Measurements from ENCODE around the gene CEBPZ. TPM values are rescaled to one million over a fixed set of nuclear protein-coding genes. Genes with fewer than 3 reads are reported as not detected.

CEBPZ gene
- total RNA-seq, 1 experiment from 2014 or later, result 146 TPM

DNA sequence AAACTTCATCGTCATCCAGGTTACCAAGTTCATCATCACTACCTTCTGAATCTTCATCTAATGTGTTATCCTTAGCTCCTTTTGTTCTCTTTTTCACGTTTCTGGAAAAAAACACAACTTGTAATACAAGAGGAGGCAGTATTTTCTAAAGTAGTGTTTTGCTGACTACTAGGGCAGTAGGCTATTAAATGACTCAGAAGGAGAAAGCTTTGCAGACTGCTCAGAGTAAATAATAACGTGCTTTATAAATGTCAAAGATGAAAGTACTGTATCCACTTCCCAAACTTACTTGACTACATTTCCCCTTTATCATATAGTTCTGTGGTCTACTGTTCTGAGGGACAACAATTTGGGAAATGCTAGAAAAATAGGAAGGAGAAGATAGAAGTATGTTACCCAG lies 19.5 kb downstream of the CEBPZ start:
- H3K27me3 Mint-ChIP-seq (ENCODE audit: low read depth), result no peaks in the 10 kb centered on the region
- H3K9me3 Mint-ChIP-seq, result peaks cover 37% of the 10 kb centered on the region
- H3K4me3 Mint-ChIP-seq, result no peak overlapping the region
- POLR2A ChIA-PET, result no interaction called here
- H3K36me3 Mint-ChIP-seq, result peaks cover 94% of the 10 kb centered on the region
- H3K27ac Mint-ChIP-seq, result peak overlapping the region; percentile 76
- DNase-seq (ENCODE audit: low spot score), result no peak
- ATAC-seq, result no peak
- TF ChIP-seq OVOL2 (CRISPR knock-in tag; IDR thresholded peaks at IDR 0.05; ENCODE audit: borderline replicate concordance) (no peak), MXD4 (CRISPR knock-in tag; IDR thresholded peaks at IDR 0.05; ENCODE audit: borderline replicate concordance) (no peak), ETV6 (CRISPR knock-in tag; IDR thresholded peaks at IDR 0.05) (no peak), EMX1 (CRISPR knock-in tag; IDR thresholded peaks at IDR 0.05) (no peak), CBFB (CRISPR knock-in tag; IDR thresholded peaks at IDR 0.05; ENCODE audit: low read depth) (no peak), SOX15 (CRISPR knock-in tag; IDR thresholded peaks at IDR 0.05) (no peak), KAT7 (CRISPR knock-in tag; IDR thresholded peaks at IDR 0.05; ENCODE audit: borderline replicate concordance) (no peak)
- TF ChIP-seq, protein P1, sequence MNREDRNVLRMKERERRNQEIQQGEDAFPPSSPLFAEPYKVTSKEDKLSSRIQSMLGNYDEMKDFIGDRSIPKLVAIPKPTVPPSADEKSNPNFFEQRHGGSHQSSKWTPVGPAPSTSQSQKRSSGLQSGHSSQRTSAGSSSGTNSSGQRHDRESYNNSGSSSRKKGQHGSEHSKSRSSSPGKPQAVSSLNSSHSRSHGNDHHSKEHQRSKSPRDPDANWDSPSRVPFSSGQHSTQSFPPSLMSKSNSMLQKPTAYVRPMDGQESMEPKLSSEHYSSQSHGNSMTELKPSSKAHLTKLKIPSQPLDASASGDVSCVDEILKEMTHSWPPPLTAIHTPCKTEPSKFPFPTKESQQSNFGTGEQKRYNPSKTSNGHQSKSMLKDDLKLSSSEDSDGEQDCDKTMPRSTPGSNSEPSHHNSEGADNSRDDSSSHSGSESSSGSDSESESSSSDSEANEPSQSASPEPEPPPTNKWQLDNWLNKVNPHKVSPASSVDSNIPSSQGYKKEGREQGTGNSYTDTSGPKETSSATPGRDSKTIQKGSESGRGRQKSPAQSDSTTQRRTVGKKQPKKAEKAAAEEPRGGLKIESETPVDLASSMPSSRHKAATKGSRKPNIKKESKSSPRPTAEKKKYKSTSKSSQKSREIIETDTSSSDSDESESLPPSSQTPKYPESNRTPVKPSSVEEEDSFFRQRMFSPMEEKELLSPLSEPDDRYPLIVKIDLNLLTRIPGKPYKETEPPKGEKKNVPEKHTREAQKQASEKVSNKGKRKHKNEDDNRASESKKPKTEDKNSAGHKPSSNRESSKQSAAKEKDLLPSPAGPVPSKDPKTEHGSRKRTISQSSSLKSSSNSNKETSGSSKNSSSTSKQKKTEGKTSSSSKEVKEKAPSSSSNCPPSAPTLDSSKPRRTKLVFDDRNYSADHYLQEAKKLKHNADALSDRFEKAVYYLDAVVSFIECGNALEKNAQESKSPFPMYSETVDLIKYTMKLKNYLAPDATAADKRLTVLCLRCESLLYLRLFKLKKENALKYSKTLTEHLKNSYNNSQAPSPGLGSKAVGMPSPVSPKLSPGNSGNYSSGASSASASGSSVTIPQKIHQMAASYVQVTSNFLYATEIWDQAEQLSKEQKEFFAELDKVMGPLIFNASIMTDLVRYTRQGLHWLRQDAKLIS (CRISPR knock-in tag; IDR thresholded peaks at IDR 0.05; ENCODE audit: borderline replicate concordance), result no peak
- TF ChIP-seq, protein P2, sequence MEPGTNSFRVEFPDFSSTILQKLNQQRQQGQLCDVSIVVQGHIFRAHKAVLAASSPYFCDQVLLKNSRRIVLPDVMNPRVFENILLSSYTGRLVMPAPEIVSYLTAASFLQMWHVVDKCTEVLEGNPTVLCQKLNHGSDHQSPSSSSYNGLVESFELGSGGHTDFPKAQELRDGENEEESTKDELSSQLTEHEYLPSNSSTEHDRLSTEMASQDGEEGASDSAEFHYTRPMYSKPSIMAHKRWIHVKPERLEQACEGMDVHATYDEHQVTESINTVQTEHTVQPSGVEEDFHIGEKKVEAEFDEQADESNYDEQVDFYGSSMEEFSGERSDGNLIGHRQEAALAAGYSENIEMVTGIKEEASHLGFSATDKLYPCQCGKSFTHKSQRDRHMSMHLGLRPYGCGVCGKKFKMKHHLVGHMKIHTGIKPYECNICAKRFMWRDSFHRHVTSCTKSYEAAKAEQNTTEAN (CRISPR knock-in tag; IDR thresholded peaks at IDR 0.05), result no peak
- peaks cover 31% of the 10 kb centered on the region for H3K4me1 Mint-ChIP-seq
- CTCF ChIA-PET, result no interaction called here

DNA sequence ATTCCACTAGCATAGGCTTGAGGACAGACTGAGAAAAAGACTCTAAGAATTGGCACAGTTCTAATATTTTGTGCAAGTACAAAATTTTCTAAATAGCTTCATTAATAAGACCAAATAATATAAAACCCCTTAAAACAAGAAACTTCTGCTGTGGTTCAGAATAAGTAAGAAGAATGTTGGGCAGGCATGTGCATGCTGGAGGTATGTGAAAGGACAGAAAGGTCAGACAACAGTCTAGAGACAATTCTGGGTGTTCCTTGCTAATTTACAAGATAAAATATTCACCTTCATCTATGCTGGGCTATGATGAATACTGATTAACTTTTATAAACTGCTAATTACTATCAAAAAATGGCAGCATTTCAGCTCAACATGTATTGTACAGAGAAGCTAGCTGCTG lies 20.2 kb downstream of the CEBPZ start:
- Mint-ChIP-seq H3K27me3 (ENCODE audit: low read depth) (no peaks in the 10 kb centered on the region), H3K36me3 (peaks cover 94% of the 10 kb centered on the region), H3K27ac (peak overlapping the region; percentile 15; the same call in 1 of the 2 replicates), H3K9me3 (peaks cover 41% of the 10 kb centered on the region), H3K4me3 (no peak overlapping the region), H3K4me1 (peaks cover 37% of the 10 kb centered on the region)
- ChIA-PET CTCF (no interaction called here), POLR2A (no interaction called here)
- ATAC-seq (no peak), DNase-seq (ENCODE audit: low spot score) (no peak)
- TF ChIP-seq RORB (CRISPR knock-in tag; IDR thresholded peaks at IDR 0.05), result no peak
- TF ChIP-seq SMAD4 (CRISPR knock-in tag; IDR thresholded peaks at IDR 0.05), result no peak
- TF ChIP-seq, protein P3, sequence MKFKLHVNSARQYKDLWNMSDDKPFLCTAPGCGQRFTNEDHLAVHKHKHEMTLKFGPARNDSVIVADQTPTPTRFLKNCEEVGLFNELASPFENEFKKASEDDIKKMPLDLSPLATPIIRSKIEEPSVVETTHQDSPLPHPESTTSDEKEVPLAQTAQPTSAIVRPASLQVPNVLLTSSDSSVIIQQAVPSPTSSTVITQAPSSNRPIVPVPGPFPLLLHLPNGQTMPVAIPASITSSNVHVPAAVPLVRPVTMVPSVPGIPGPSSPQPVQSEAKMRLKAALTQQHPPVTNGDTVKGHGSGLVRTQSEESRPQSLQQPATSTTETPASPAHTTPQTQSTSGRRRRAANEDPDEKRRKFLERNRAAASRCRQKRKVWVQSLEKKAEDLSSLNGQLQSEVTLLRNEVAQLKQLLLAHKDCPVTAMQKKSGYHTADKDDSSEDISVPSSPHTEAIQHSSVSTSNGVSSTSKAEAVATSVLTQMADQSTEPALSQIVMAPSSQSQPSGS (CRISPR knock-in tag; IDR thresholded peaks at IDR 0.05; ENCODE audit: borderline replicate concordance, low read depth), result no peak
- TF ChIP-seq, protein P4, sequence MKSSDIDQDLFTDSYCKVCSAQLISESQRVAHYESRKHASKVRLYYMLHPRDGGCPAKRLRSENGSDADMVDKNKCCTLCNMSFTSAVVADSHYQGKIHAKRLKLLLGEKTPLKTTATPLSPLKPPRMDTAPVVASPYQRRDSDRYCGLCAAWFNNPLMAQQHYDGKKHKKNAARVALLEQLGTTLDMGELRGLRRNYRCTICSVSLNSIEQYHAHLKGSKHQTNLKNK (CRISPR knock-in tag; IDR thresholded peaks at IDR 0.05), result no peak
- TF ChIP-seq SOX15 (CRISPR knock-in tag; IDR thresholded peaks at IDR 0.05), result no peak
- TF ChIP-seq JAZF1 (CRISPR knock-in tag; IDR thresholded peaks at IDR 0.05), result no peak
- TF ChIP-seq ZNF138 (CRISPR knock-in tag; conservative IDR thresholded peaks at IDR 0.05), result no peak
- TF ChIP-seq, protein P5, sequence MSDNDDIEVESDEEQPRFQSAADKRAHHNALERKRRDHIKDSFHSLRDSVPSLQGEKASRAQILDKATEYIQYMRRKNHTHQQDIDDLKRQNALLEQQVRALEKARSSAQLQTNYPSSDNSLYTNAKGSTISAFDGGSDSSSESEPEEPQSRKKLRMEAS (CRISPR knock-in tag; IDR thresholded peaks at IDR 0.05), result no peak
- TF ChIP-seq, protein P1 (CRISPR knock-in tag; IDR thresholded peaks at IDR 0.05; ENCODE audit: borderline replicate concordance), result no peak
- no peak for TF ChIP-seq ZNF219 (CRISPR knock-in tag; IDR thresholded peaks at IDR 0.05; ENCODE audit: borderline replicate concordance)
- no peak for TF ChIP-seq RELA (CRISPR knock-in tag; IDR thresholded peaks at IDR 0.05; ENCODE audit: borderline replicate concordance)
- TF ChIP-seq, protein P6, sequence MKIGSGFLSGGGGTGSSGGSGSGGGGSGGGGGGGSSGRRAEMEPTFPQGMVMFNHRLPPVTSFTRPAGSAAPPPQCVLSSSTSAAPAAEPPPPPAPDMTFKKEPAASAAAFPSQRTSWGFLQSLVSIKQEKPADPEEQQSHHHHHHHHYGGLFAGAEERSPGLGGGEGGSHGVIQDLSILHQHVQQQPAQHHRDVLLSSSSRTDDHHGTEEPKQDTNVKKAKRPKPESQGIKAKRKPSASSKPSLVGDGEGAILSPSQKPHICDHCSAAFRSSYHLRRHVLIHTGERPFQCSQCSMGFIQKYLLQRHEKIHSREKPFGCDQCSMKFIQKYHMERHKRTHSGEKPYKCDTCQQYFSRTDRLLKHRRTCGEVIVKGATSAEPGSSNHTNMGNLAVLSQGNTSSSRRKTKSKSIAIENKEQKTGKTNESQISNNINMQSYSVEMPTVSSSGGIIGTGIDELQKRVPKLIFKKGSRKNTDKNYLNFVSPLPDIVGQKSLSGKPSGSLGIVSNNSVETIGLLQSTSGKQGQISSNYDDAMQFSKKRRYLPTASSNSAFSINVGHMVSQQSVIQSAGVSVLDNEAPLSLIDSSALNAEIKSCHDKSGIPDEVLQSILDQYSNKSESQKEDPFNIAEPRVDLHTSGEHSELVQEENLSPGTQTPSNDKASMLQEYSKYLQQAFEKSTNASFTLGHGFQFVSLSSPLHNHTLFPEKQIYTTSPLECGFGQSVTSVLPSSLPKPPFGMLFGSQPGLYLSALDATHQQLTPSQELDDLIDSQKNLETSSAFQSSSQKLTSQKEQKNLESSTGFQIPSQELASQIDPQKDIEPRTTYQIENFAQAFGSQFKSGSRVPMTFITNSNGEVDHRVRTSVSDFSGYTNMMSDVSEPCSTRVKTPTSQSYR (CRISPR knock-in tag; IDR thresholded peaks at IDR 0.05), result no peak
- TF ChIP-seq PRRX2 (CRISPR knock-in tag; IDR thresholded peaks at IDR 0.05), result no peak
- no peak for TF ChIP-seq SP1 (CRISPR knock-in tag; conservative IDR thresholded peaks at IDR 0.05)
- no peak for TF ChIP-seq ZNF317 (CRISPR knock-in tag; IDR thresholded peaks at IDR 0.05; ENCODE audit: borderline replicate concordance, low read depth)
